CD14-positive monocyte (primary cell): ENCODE results near the gene SF3A1. TPM values are rescaled to one million over a fixed set of nuclear protein-coding genes. Genes with fewer than 3 reads are reported as not detected.
"Not testable (repeated sequence)": the region's sequence is repeated elsewhere in the genome, so short reads cannot be mapped to it uniquely, and the experiment has no call there.

ENCODE experiments used
- DNase-seq, 3 donors: peaks; one replicate each; pipeline ENCODE4 v3.0.0-alpha.2; 2011 to 2022
- H2AFZ ChIP-seq: 2 replicates; pipeline ENCODE4 v1.6.0; 2012; ENCODE audit warnings: mild to moderate bottlenecking, low read depth, low read length, inconsistent platforms; ENCODE audit not compliant: insufficient read depth, poor library complexity, severe bottlenecking
- H3K27ac ChIP-seq, 2 donors: 1 replicate in 1 of 2; 2 replicates in 1 of 2; pipeline ENCODE4 v1.5.1; 2012 to 2013; ENCODE audit warnings: low read length in 2 of 2, control low read depth in 1 of 2, inconsistent platforms in 1 of 2, low read depth in 1 of 2, mild to moderate bottlenecking in 1 of 2
- H3K27me3 ChIP-seq, 2 donors: one replicate each; pipeline versions ENCODE4 v1.6.0 to v1.6.1; 2011 to 2013; ENCODE audit warnings: low read length in 2 of 2; ENCODE audit not compliant: control insufficient read depth in 2 of 2, insufficient read depth in 2 of 2
- H3K36me3 ChIP-seq, 2 donors: replicated peaks in 1 of 2; 1 replicate in 1 of 2; 2 replicates in 1 of 2; pipeline versions ENCODE4 v1.5.1 to v1.6.1; 2012 to 2013; ENCODE audit warnings: low read length in 2 of 2, control low read depth in 1 of 2, inconsistent platforms in 1 of 2, mild to moderate bottlenecking in 1 of 2; ENCODE audit not compliant: insufficient read depth in 2 of 2, control insufficient read depth in 1 of 2
- H3K4me1 ChIP-seq, 2 donors: 1 replicate in 1 of 2; 2 replicates in 1 of 2; pipeline versions ENCODE4 v1.5.1 to v1.6.1; 2012 to 2013; ENCODE audit warnings: low read length in 2 of 2, control low read depth in 1 of 2, inconsistent platforms in 1 of 2, mild to moderate bottlenecking in 1 of 2, moderate library complexity in 1 of 2; ENCODE audit not compliant: insufficient read depth in 2 of 2, control insufficient read depth in 1 of 2
- H3K4me2 ChIP-seq: replicated peaks from 2 replicates; pipeline ENCODE3; 2012; ENCODE audit warnings: low read length, moderate library complexity, mild to moderate bottlenecking; ENCODE audit not compliant: poor library complexity, severe bottlenecking; ENCODE audit errors: extremely low read depth
- H3K4me3 ChIP-seq, 3 experiments: fragments of 200-600 bp in 1 of 3; sonication (generic) in 1 of 3; replicated peaks in 1 of 3; 1 replicate in 2 of 3; 2 replicates in 1 of 3; pipeline ENCODE4 v1.5.1; 2011 to 2013; ENCODE audit warnings: low read length in 3 of 3, mild to moderate bottlenecking in 3 of 3, control low read depth in 2 of 3, low read depth in 2 of 3, inconsistent platforms in 1 of 3, moderate library complexity in 1 of 3
- H3K79me2 ChIP-seq: 2 replicates; pipeline ENCODE4 v1.6.0; 2012; ENCODE audit warnings: mild to moderate bottlenecking, control low read depth, inconsistent platforms, low read length, moderate library complexity; ENCODE audit not compliant: insufficient read depth
- H3K9ac ChIP-seq: 2 replicates; pipeline ENCODE4 v1.6.0; 2017; ENCODE audit warnings: low read length, mild to moderate bottlenecking; ENCODE audit not compliant: insufficient read depth, poor library complexity, severe bottlenecking
- H3K9me3 ChIP-seq, 2 donors: replicated peaks in 1 of 2; 1 replicate in 1 of 2; 2 replicates in 1 of 2; pipeline versions ENCODE4 v1.5.1 to v1.6.1; 2012 to 2013; ENCODE audit warnings: low read length in 2 of 2, control low read depth in 1 of 2; ENCODE audit not compliant: control insufficient read depth in 1 of 2, insufficient read depth in 1 of 2
- H4K20me1 ChIP-seq: 2 replicates; pipeline ENCODE4 v1.6.0; 2012; ENCODE audit warnings: mild to moderate bottlenecking, low read length, control low read depth, moderate library complexity; ENCODE audit not compliant: insufficient read depth
- H3K27ac Mint-ChIP-seq, 7 donors: one replicate each; pipeline ENCODE4 v1.8.0; 2020; ENCODE audit warnings: mild to moderate bottlenecking in 7 of 7, mixed read lengths in 7 of 7, moderate library complexity in 6 of 7, inconsistent platforms in 2 of 7
- H3K27me3 Mint-ChIP-seq, 3 donors: one replicate each; pipeline ENCODE4 v1.8.0; 2021 to 2022; ENCODE audit warnings: low read depth in 3 of 3, mild to moderate bottlenecking in 3 of 3, mixed read lengths in 3 of 3, moderate library complexity in 3 of 3, inconsistent platforms in 1 of 3
- H3K36me3 Mint-ChIP-seq, 2 donors: one replicate each; pipeline ENCODE4 v1.8.0; 2020; ENCODE audit warnings: mixed read lengths in 2 of 2, inconsistent platforms in 1 of 2, mild to moderate bottlenecking in 1 of 2
- H3K4me1 Mint-ChIP-seq: one replicate; pipeline ENCODE4 v1.8.0; 2020; ENCODE audit warnings: mild to moderate bottlenecking, mixed read lengths
- H3K4me3 Mint-ChIP-seq, 2 donors: one replicate each; pipeline ENCODE4 v1.8.0; 2020; ENCODE audit warnings: mild to moderate bottlenecking in 2 of 2, mixed read lengths in 2 of 2, moderate library complexity in 1 of 2
- H3K9me3 Mint-ChIP-seq, 7 donors: one replicate each; pipeline ENCODE4 v1.8.0; 2020 to 2022; ENCODE audit warnings: mixed read lengths in 7 of 7, mild to moderate bottlenecking in 6 of 7, moderate library complexity in 6 of 7, inconsistent platforms in 2 of 7
- WGBS: methylation state at CpG from one replicate; pipeline ENCODE4 v1.1.5; 2013; ENCODE audit warnings: missing lambda C conversion rate; ENCODE audit not compliant: insufficient coverage; 5-methylcytosine and 5-hydroxymethylcytosine counted together
- intact Hi-C, 2 donors: fragments of 100-400 bp; cut with micrococcal nuclease; formaldehyde crosslinking; loops; one replicate each; pipeline versions ENCODE4 v1.15.0 to v1.15.1; 2023
- polyA plus RNA-seq, 3 donors: library from polyadenylated mRNA; depleted of rRNA in 1 of 3; unstranded in 2 of 3; stranded (reverse) in 1 of 3; fragments of 300-500 nt in 2 of 3; fragments of >200 nt in 1 of 3; fragmentation: Illumina TruSeq in 2 of 3; gene quantifications; 1 replicate in 2 of 3; 2 replicates in 1 of 3; pipeline ENCODE4 v1.2.3, GENCODE V29; 2012 to 2021
- TF ChIP-seq, protein P1 (sequence below): fragments of 200-600 bp; IDR thresholded peaks from one replicate; pipeline ENCODE4 v1.8.0; 2022; ENCODE audit warnings: antibody characterized with exemption, mild to moderate bottlenecking

The SF3A1 gene
- polyA plus RNA-seq, 3 donors, result 34.7 to 102 (median 52.1) TPM

DNA sequence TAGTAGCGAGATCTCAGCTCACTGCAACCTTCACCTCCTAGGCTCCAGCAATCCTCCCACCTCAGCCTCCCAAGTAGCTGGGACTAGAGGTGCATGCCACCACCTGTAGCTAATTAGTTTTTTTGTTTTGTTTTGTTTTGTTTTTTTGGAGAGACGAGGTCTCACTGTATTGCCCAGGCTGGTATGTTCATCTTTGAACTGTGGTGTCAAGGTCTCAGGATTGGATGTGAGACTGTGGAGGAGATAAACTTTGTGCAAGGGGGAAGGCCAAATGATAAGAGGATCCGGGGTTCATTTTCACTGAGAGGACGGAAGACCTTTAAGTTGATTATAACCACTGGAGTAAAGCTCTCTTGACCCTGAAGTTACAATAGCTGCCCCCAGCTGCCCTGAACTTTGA, 49.0 kb upstream of the SF3A1 start:
- Histone ChIP-seq H3K4me2 (no peak overlapping the region), H3K27ac (no peak overlapping the region), H3K27me3 (no peaks in the 10 kb centered on the region), H3K4me1 (no peaks in the 10 kb centered on the region), H3K36me3 (no peaks in the 10 kb centered on the region), H3K9me3 (no peaks in the 10 kb centered on the region), H2AFZ (no peak overlapping the region), H3K79me2 (no peaks in the 10 kb centered on the region), H3K9ac (no peak overlapping the region), H4K20me1 (no peaks in the 10 kb centered on the region), H3K4me3 (no peak overlapping the region)
- H3K9me3 Mint-ChIP-seq, result no peaks in the 10 kb centered on the region
- H3K4me1 Mint-ChIP-seq, result no peaks in the 10 kb centered on the region
- no peak overlapping the region for H3K27ac Mint-ChIP-seq
- H3K36me3 Mint-ChIP-seq, result no peaks in the 10 kb centered on the region
- DNase-seq, result no peak
- TF ChIP-seq, protein P1, sequence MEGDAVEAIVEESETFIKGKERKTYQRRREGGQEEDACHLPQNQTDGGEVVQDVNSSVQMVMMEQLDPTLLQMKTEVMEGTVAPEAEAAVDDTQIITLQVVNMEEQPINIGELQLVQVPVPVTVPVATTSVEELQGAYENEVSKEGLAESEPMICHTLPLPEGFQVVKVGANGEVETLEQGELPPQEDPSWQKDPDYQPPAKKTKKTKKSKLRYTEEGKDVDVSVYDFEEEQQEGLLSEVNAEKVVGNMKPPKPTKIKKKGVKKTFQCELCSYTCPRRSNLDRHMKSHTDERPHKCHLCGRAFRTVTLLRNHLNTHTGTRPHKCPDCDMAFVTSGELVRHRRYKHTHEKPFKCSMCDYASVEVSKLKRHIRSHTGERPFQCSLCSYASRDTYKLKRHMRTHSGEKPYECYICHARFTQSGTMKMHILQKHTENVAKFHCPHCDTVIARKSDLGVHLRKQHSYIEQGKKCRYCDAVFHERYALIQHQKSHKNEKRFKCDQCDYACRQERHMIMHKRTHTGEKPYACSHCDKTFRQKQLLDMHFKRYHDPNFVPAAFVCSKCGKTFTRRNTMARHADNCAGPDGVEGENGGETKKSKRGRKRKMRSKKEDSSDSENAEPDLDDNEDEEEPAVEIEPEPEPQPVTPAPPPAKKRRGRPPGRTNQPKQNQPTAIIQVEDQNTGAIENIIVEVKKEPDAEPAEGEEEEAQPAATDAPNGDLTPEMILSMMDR, result no peak
- H3K27me3 Mint-ChIP-seq, result peaks cover 4 to 6% (median 5%) of the 10 kb centered on the region in 3 donors
- 68% methylated on average over 2 of the region's 4 CpGs for WGBS
- intact Hi-C loops, result no loop called here
- no peak overlapping the region for H3K4me3 Mint-ChIP-seq

DNA sequence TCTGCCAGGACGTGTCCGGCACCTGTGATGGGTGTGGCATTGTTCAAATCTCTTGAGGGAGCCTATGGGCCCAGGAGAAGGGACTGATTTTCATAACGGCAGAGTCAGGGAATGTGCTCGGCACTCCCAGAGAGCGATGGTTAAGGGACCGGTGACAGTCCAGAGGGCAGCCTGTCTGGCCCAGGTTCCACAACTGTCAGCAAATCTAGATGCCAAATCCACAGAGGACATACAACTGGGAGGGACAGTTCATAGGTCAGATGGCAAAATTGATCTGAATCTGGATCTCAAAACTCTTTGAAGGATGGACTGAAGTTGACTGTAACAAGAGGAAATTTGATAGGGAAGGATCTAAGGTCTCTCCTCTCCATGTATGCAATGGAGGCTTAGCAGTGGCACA, 47.6 kb upstream of the SF3A1 start:
- no peaks in the 10 kb centered on the region for H3K36me3 Mint-ChIP-seq
- intact Hi-C loops, result no loop called here
- Histone ChIP-seq H3K27me3 (peaks cover 0 to 10% of the 10 kb centered on the region in 2 donors), H3K9ac (no peak overlapping the region), H3K79me2 (no peaks in the 10 kb centered on the region), H3K4me1 (no peaks in the 10 kb centered on the region), H3K4me2 (no peak overlapping the region), H3K36me3 (no peaks in the 10 kb centered on the region), H4K20me1 (no peaks in the 10 kb centered on the region), H2AFZ (no peak overlapping the region), H3K27ac (no peak overlapping the region), H3K4me3 (no peak overlapping the region), H3K9me3 (no peaks in the 10 kb centered on the region)
- no peaks in the 10 kb centered on the region for H3K4me1 Mint-ChIP-seq
- no peak overlapping the region for H3K27ac Mint-ChIP-seq
- H3K9me3 Mint-ChIP-seq, result no peaks in the 10 kb centered on the region
- TF ChIP-seq, protein P1, result no peak
- DNase-seq, result no peak
- H3K27me3 Mint-ChIP-seq, result peaks cover 10 to 18% (median 11%) of the 10 kb centered on the region in 3 donors
- H3K4me3 Mint-ChIP-seq, result no peak overlapping the region
- WGBS, result 86% methylated on average over 4 of the region's 6 CpGs

DNA sequence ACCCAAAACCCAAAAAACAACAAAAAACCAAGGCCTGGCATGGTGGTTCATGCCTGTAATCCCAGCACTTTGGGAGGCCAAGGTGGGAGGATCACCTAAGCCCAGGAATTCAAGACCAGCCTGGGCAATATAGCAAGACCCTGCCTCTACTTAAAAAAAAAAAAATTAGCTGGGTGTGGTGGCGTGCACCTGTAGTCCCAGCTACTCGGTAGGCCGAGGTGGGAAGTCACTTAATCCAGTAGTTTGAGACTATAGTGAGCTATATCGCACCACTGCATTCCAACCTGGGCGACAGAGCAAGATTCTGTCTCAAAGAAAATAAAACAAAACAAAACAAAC, 46.0 kb upstream of the SF3A1 start:
- H3K27me3 Mint-ChIP-seq, result peaks cover 25 to 34% (median 26%) of the 10 kb centered on the region in 3 donors
- H3K27ac ChIP-seq, H3K36me3 ChIP-seq, H3K79me2 ChIP-seq, DNase-seq, H2AFZ ChIP-seq, H4K20me1 ChIP-seq, H3K9me3 Mint-ChIP-seq, H3K4me2 ChIP-seq, H3K9me3 ChIP-seq, H3K4me3 ChIP-seq, H3K9ac ChIP-seq, intact Hi-C loops, H3K4me1 Mint-ChIP-seq, H3K4me3 Mint-ChIP-seq, H3K4me1 ChIP-seq, H3K27ac Mint-ChIP-seq, H3K36me3 Mint-ChIP-seq: not testable (repeated sequence)
- H3K27me3 ChIP-seq, result peaks cover 13 to 25% of the 10 kb centered on the region in 2 donors
- WGBS, result 92% methylated on average over 2 of the region's 5 CpGs
